IMR-90 (cell line): Measurements from ENCODE around the gene SLC25A41.

Source experiments
- CEBPB ChIP-seq: IDR thresholded peaks from 2 replicates; pipeline ENCODE4 v1.6.1; 2012; ENCODE audit warnings: low read depth, low read length, improper control_type of control experiment
- CHD1 ChIP-seq: IDR thresholded peaks from 2 replicates; pipeline ENCODE4 v1.6.1; 2012; ENCODE audit warnings: low read depth, low read length, improper control_type of control experiment
- CTCF ChIP-seq: conservative IDR thresholded peaks from 2 replicates; pipeline ENCODE4 v1.5.1; 2012; ENCODE audit warnings: mild to moderate bottlenecking, low read depth, low read length, improper control_type of control experiment
- ELK1 ChIP-seq: fragments of 150-350 bp; IDR thresholded peaks from 2 replicates; pipeline ENCODE4 v1.6.1; 2016; ENCODE audit warnings: low read depth, mild to moderate bottlenecking, low read length, moderate library complexity, borderline replicate concordance
- FOS ChIP-seq: fragments of 150-350 bp; IDR thresholded peaks from 2 replicates; pipeline ENCODE4 v1.6.1; 2016; ENCODE audit warnings: low read depth, low read length
- MAFK ChIP-seq: IDR thresholded peaks from 2 replicates; pipeline ENCODE4 v1.6.1; 2012; ENCODE audit warnings: low read depth, low read length, improper control_type of control experiment
- NFE2L2 ChIP-seq: fragments of 150-350 bp; IDR thresholded peaks from 2 replicates; pipeline ENCODE4 v1.6.1; 2016; ENCODE audit warnings: low read depth, mild to moderate bottlenecking, low read length
- POLR2A ChIP-seq: IDR thresholded peaks from 2 replicates; pipeline ENCODE4 v1.6.1; 2012; ENCODE audit warnings: mild to moderate bottlenecking, low read depth, low read length
- RAD21 ChIP-seq: IDR thresholded peaks from 2 replicates; pipeline ENCODE4 v1.6.1; 2012; ENCODE audit warnings: low read length, improper control_type of control experiment
- RCOR1 ChIP-seq: IDR thresholded peaks from 2 replicates; pipeline ENCODE4 v1.6.1; 2012; ENCODE audit warnings: mild to moderate bottlenecking, low read length, improper control_type of control experiment; ENCODE audit not compliant: insufficient replicate concordance
- RFX5 ChIP-seq: IDR thresholded peaks from 2 replicates; pipeline ENCODE4 v1.8.0; 2012; ENCODE audit warnings: low read depth, mild to moderate bottlenecking, low read length, moderate library complexity
- SMC3 ChIP-seq: fragments of 150-350 bp; IDR thresholded peaks from 2 replicates; pipeline ENCODE4 v1.6.1; 2016; ENCODE audit warnings: low read depth, mild to moderate bottlenecking, antibody characterized with exemption, low read length, moderate library complexity
- USF2 ChIP-seq: fragments of 150-350 bp; IDR thresholded peaks from 2 replicates; pipeline ENCODE4 v1.6.1; 2017; ENCODE audit warnings: mild to moderate bottlenecking, antibody characterized with exemption, low read length, low read depth

- no peak for TF ChIP-seq CTCF
- no peak for TF ChIP-seq ELK1
- no peak for TF ChIP-seq USF2
- TF ChIP-seq POLR2A, result no peak
- no peak for TF ChIP-seq RCOR1
- no peak for TF ChIP-seq CEBPB
- no peak for TF ChIP-seq SMC3
- no peak for TF ChIP-seq CHD1
- no peak for TF ChIP-seq MAFK
- TF ChIP-seq NFE2L2, result no peak
- TF ChIP-seq RFX5, result no peak
- TF ChIP-seq FOS, result no peak
- no peak for TF ChIP-seq RAD21
Observed at GRCh38 chr19:6439743-6440142, 6.2 kb upstream of the SLC25A41 start.
